ENCODE measurements around the gene ARID3A.

DNA sequence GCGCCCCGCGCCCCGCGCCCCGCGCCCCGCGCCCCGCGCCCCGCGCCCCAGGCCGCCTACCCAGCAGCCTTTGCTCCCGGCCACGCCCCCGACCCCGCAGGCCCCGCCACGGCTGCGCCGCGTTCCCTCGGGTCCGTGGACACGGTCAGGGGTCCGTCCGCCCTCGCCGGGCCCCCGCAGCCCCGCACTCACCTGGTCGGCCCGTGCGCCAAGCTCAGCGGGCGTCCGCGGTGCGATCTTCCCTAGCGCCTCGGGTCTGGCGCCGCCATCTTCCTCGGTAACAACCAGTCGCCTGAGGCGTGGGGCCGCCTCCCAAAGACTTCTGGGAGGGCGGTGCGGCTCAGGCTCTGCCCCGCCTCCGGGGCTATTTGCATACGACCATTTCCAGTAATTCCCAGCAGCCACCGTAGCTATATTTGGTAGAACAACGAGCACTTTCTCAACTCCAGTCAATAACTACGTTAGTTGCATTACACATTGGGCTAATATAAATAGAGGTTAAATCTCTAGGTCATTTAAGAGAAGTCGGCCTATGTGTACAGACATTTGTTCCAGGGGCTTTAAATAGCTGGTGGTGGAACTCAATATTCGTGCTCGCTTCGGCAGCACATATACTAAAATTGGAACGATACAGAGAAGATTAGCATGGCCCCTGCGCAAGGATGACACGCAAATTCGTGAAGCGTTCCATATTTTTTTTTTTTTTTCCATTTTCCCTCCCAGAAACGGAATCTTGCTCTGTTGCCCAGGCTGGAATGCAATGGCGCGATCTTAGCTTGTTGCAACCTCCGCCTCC lies 32.7 kb upstream of the ARID3A start, which contains the start of the genes MED16 and RNU6-9:
- TF ChIP-seq, protein P1, sequence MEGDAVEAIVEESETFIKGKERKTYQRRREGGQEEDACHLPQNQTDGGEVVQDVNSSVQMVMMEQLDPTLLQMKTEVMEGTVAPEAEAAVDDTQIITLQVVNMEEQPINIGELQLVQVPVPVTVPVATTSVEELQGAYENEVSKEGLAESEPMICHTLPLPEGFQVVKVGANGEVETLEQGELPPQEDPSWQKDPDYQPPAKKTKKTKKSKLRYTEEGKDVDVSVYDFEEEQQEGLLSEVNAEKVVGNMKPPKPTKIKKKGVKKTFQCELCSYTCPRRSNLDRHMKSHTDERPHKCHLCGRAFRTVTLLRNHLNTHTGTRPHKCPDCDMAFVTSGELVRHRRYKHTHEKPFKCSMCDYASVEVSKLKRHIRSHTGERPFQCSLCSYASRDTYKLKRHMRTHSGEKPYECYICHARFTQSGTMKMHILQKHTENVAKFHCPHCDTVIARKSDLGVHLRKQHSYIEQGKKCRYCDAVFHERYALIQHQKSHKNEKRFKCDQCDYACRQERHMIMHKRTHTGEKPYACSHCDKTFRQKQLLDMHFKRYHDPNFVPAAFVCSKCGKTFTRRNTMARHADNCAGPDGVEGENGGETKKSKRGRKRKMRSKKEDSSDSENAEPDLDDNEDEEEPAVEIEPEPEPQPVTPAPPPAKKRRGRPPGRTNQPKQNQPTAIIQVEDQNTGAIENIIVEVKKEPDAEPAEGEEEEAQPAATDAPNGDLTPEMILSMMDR (IDR thresholded peaks at IDR 0.05; ENCODE audit: insufficient read depth, low read depth, low read length): no peak
- no peak for TF ChIP-seq EZH2 (IDR thresholded peaks at IDR 0.05; ENCODE audit: insufficient read depth, low read length)

All from astrocyte (in vitro differentiated cells and primary cell).